ENCODE measurements around the gene RALGPS2. TPM values are rescaled to one million over a fixed set of nuclear protein-coding genes. Genes with fewer than 3 reads are reported as not detected.

Gene RALGPS2
- total and polyA plus RNA-seq, 2 experiments from 2014 or later = 8.1 to 31.2 TPM

DNA sequence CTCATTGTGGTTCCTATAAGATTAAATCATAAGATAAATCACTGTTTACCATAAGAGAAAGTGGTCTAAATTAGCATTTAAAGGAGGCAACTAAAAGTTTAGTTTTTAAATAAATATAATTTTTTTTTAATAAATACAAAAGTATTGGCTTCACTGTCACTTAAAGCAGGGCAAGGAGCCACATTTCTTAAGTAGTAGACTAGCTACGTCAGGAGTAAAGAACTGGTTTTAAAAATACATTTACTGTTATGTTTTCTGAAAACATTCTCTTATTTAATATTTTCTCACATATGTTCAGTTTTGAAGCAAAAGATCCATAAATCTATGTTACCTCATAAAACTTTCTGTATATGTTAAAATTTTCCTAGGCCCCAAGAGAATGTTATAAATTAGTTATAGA, 143.7 kb downstream of the RALGPS2 start:
- Histone ChIP-seq H3K9me2 (ENCODE audit: insufficient read depth) (no peaks in the 10 kb centered on the region), H3K4me3 (peak overlapping the region; percentile 9; the same call in 1 of the 2 replicates), H3K36me3 (ENCODE audit: insufficient read depth) (no peaks in the 10 kb centered on the region), H3K79me2 (replicated peaks; ENCODE audit: insufficient read depth) (no peaks in the 10 kb centered on the region), H3K27me3 (ENCODE audit: insufficient read depth) (no peaks in the 10 kb centered on the region), H4K20me1 (replicated peaks; ENCODE audit: insufficient read depth) (no peaks in the 10 kb centered on the region), H3K27ac (ENCODE audit: low read depth) (no peak overlapping the region), H2AFZ (no peak overlapping the region), H3K4me2 (peak overlapping the region; percentile 53), H3K4me1 (ENCODE audit: insufficient read depth) (peaks cover 30% of the 10 kb centered on the region), H3F3A (replicated peaks; ENCODE audit: low read depth) (no peaks in the 10 kb centered on the region)
- H3K36me3 Mint-ChIP-seq (ENCODE audit: low read depth) = no peaks in the 10 kb centered on the region
- H3K4me3 Mint-ChIP-seq = no peak overlapping the region
- ATAC-seq (no peak), DNase-seq (ENCODE audit: low spot score) (no peak)
- H3K27ac Mint-ChIP-seq = peak overlapping the region; percentile 85; the same call in 1 of the 2 replicates
- H3K4me1 Mint-ChIP-seq = peaks cover 29% of the 10 kb centered on the region
- H3K27me3 Mint-ChIP-seq (ENCODE audit: insufficient read depth, low read depth, poor library complexity) = peaks cover 1% of the 10 kb centered on the region
- TF ChIP-seq, protein P1, sequence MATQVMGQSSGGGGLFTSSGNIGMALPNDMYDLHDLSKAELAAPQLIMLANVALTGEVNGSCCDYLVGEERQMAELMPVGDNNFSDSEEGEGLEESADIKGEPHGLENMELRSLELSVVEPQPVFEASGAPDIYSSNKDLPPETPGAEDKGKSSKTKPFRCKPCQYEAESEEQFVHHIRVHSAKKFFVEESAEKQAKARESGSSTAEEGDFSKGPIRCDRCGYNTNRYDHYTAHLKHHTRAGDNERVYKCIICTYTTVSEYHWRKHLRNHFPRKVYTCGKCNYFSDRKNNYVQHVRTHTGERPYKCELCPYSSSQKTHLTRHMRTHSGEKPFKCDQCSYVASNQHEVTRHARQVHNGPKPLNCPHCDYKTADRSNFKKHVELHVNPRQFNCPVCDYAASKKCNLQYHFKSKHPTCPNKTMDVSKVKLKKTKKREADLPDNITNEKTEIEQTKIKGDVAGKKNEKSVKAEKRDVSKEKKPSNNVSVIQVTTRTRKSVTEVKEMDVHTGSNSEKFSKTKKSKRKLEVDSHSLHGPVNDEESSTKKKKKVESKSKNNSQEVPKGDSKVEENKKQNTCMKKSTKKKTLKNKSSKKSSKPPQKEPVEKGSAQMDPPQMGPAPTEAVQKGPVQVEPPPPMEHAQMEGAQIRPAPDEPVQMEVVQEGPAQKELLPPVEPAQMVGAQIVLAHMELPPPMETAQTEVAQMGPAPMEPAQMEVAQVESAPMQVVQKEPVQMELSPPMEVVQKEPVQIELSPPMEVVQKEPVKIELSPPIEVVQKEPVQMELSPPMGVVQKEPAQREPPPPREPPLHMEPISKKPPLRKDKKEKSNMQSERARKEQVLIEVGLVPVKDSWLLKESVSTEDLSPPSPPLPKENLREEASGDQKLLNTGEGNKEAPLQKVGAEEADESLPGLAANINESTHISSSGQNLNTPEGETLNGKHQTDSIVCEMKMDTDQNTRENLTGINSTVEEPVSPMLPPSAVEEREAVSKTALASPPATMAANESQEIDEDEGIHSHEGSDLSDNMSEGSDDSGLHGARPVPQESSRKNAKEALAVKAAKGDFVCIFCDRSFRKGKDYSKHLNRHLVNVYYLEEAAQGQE (IDR thresholded peaks at IDR 0.05; ENCODE audit: unreplicated experiment) = no peak
- TF ChIP-seq POLR2AphosphoS5 (IDR thresholded peaks at IDR 0.05; ENCODE audit: low read depth) (no peak), EZH2 (IDR thresholded peaks at IDR 0.05; ENCODE audit: low read depth, unreplicated experiment) (no peak), EZH2phosphoT487 (IDR thresholded peaks at IDR 0.05; ENCODE audit: unreplicated experiment) (no peak)
- TF ChIP-seq, protein P2, sequence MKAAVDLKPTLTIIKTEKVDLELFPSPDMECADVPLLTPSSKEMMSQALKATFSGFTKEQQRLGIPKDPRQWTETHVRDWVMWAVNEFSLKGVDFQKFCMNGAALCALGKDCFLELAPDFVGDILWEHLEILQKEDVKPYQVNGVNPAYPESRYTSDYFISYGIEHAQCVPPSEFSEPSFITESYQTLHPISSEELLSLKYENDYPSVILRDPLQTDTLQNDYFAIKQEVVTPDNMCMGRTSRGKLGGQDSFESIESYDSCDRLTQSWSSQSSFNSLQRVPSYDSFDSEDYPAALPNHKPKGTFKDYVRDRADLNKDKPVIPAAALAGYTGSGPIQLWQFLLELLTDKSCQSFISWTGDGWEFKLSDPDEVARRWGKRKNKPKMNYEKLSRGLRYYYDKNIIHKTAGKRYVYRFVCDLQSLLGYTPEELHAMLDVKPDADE (IDR thresholded peaks at IDR 0.05) = no peak
- no peaks in the 10 kb centered on the region for H3K9me3 Mint-ChIP-seq

DNA sequence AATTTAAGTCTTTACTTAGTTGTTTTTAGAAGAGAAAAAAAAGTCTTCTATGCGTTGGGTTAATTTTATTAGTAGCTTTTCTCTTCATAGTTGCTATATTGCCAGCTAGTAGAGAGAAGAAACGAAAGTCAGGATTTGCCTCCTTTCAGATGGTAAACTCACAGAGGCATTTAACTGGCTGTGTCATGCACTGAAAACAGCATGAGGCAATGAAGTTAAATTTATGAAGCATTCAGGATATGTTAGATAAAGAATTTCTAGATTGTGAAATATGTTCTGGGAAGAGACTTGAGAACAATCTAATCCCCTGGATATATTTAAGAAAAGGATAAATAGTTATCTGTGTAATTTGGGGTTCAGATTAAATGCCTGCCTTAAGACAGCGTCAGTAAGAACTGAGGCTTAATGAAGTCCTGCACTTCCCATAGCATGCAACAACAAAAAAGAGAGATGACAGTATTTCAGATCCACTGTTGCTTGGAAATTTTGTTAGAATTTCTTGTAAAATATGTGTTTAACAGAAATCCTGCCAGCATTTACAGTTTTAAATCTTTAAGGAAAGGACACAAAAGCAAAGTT, 144.2 kb downstream of the RALGPS2 start:
- Mint-ChIP-seq H3K27me3 (ENCODE audit: insufficient read depth, low read depth, poor library complexity) (peaks cover 1% of the 10 kb centered on the region), H3K36me3 (ENCODE audit: low read depth) (no peaks in the 10 kb centered on the region), H3K4me1 (peaks cover 29% of the 10 kb centered on the region), H3K27ac (peak overlapping the region; percentile 85), H3K4me3 (peak overlapping the region; percentile 18; the same call in 1 of the 3 replicates), H3K9me3 (no peaks in the 10 kb centered on the region)
- H3K4me2 ChIP-seq = peak overlapping the region; percentile 53
- ATAC-seq (peak; percentile 85), DNase-seq (ENCODE audit: low spot score) (peak; percentile 60)
- H3F3A ChIP-seq (replicated peaks; ENCODE audit: low read depth) = no peaks in the 10 kb centered on the region
- no peaks in the 10 kb centered on the region for H3K79me2 ChIP-seq (replicated peaks; ENCODE audit: insufficient read depth)
- no peaks in the 10 kb centered on the region for H4K20me1 ChIP-seq (replicated peaks; ENCODE audit: insufficient read depth)
- H3K27me3 ChIP-seq (ENCODE audit: insufficient read depth) = no peaks in the 10 kb centered on the region
- H3K4me3 ChIP-seq = peak overlapping the region; percentile 9; the same call in 1 of the 2 replicates
- H2AFZ ChIP-seq = no peak overlapping the region
- peak overlapping the region; percentile 13; the same call in 1 of the 2 replicates for H3K27ac ChIP-seq (ENCODE audit: low read depth)
- H3K9me2 ChIP-seq (ENCODE audit: insufficient read depth) = no peaks in the 10 kb centered on the region
- peaks cover 30% of the 10 kb centered on the region for H3K4me1 ChIP-seq (ENCODE audit: insufficient read depth)
- no peaks in the 10 kb centered on the region for H3K36me3 ChIP-seq (ENCODE audit: insufficient read depth)
- TF ChIP-seq, protein P1 (IDR thresholded peaks at IDR 0.05; ENCODE audit: unreplicated experiment) = no peak
- no peak for TF ChIP-seq STAT1 (IDR thresholded peaks at IDR 0.05; ENCODE audit: unreplicated experiment)
- TF ChIP-seq CREB1 (CRISPR knock-in tag; IDR thresholded peaks at IDR 0.05; ENCODE audit: low read depth) = no peak
- TF ChIP-seq ZNF331 (CRISPR knock-in tag; IDR thresholded peaks at IDR 0.05; ENCODE audit: low read depth) = no peak
- TF ChIP-seq, protein P3, sequence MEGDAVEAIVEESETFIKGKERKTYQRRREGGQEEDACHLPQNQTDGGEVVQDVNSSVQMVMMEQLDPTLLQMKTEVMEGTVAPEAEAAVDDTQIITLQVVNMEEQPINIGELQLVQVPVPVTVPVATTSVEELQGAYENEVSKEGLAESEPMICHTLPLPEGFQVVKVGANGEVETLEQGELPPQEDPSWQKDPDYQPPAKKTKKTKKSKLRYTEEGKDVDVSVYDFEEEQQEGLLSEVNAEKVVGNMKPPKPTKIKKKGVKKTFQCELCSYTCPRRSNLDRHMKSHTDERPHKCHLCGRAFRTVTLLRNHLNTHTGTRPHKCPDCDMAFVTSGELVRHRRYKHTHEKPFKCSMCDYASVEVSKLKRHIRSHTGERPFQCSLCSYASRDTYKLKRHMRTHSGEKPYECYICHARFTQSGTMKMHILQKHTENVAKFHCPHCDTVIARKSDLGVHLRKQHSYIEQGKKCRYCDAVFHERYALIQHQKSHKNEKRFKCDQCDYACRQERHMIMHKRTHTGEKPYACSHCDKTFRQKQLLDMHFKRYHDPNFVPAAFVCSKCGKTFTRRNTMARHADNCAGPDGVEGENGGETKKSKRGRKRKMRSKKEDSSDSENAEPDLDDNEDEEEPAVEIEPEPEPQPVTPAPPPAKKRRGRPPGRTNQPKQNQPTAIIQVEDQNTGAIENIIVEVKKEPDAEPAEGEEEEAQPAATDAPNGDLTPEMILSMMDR (conservative IDR thresholded peaks at IDR 0.05; ENCODE audit: low read depth in 2 of 2) = no peak
- no peak for TF ChIP-seq EZH2phosphoT487 (IDR thresholded peaks at IDR 0.05; ENCODE audit: unreplicated experiment)
- TF ChIP-seq NANOG (IDR thresholded peaks at IDR 0.05; ENCODE audit: borderline replicate concordance) = no peak
- no peak for TF ChIP-seq JUNB (IDR thresholded peaks at IDR 0.05; ENCODE audit: unreplicated experiment)

All from GM23338 (cell line).